Measurements from ENCODE around the gene MFSD6.

- TF ChIP-seq CTCF (conservative IDR thresholded peaks at IDR 0.05): no peak
- no peak for TF ChIP-seq ZFX (IDR thresholded peaks at IDR 0.05)
These were observed 126.9 kb downstream of the MFSD6 start for GRCh38 chr2:190535121-190535439.
